Activated CD8-positive, alpha-beta memory T cell treated with anti-CD3 and anti-CD28 coated beads, Interleukin-2, amount 50 U/mL, for 4 hours (primary cell): ENCODE data around the gene MTOR.
A peak's percentile ranks its signal among the peaks of the same experiment; 100 is the strongest.
"Not testable (repeated sequence)": the region's sequence is repeated elsewhere in the genome, so short reads cannot be mapped to it uniquely, and the experiment has no call there.

Source experiments
- DNase-seq: peaks from one replicate; pipeline ENCODE4 v3.0.0-alpha.2; 2020

The MTOR gene

DNA sequence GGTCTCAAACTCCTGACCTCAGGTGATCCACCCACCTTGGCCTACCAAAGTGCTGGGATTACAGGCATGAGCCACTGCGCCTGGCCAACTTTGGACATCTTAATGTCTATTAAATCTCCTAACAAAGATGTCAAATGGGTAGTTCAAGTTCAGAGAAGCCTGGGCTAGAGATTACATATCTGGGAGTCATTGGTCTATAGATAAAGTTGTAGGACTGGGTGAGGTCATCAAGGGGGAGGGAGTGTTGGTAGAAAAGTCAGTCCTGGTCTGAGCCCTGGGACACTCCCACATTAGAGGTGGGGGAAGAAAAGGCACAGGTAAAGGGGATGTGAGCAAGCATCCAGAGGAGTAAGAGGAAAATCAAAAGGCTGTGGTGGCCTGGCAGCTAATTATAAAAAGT lies 17.3 kb upstream of the MTOR start:
- no peak for DNase-seq

GRCh38 chr1:11279152-11279551 lies 16.8 kb upstream of the MTOR start:
- no peak for DNase-seq

DNA sequence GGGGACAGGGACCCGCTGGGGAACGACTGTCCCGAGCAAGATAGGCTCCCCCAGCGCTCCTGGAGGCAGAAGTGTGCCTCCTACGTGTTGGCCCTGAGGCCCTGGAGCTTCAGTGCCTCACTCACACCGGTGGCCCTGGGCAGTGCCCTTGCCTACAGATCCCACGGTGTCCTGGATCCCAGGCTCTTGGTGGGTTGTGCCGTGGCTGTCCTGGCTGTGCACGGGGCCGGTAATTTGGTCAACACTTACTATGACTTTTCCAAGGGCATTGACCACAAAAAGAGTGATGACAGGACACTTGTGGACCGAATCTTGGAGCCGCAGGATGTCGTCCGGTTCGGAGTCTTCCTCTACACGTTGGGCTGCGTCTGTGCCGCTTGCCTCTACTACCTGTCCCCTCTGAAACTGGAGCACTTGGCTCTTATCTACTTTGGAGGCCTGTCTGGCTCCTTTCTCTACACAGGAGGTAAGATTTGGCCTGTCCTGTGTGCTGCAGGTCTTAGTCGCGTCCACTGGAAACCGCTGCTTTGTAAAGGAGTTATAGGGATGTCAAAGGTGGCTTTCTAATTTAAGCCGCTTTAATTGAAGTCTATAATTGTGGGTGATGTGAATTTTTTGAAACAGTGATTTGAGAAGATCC lies 11.4 kb upstream of the MTOR start:
- DNase-seq = no peak

- peak; percentile 84 for DNase-seq
These were observed 10.7 kb upstream of the MTOR start, which contains the start of gene UBIAD1 for GRCh38 chr1:11272832-11273594. Gene UBIAD1 (plus strand): TSS chr1:11273198. CDS start chr1:11273532, 334 bp downstream.

- no peak for DNase-seq
These were observed 10.1 kb upstream of the MTOR start for GRCh38 chr1:11272544-11272831.

DNA sequence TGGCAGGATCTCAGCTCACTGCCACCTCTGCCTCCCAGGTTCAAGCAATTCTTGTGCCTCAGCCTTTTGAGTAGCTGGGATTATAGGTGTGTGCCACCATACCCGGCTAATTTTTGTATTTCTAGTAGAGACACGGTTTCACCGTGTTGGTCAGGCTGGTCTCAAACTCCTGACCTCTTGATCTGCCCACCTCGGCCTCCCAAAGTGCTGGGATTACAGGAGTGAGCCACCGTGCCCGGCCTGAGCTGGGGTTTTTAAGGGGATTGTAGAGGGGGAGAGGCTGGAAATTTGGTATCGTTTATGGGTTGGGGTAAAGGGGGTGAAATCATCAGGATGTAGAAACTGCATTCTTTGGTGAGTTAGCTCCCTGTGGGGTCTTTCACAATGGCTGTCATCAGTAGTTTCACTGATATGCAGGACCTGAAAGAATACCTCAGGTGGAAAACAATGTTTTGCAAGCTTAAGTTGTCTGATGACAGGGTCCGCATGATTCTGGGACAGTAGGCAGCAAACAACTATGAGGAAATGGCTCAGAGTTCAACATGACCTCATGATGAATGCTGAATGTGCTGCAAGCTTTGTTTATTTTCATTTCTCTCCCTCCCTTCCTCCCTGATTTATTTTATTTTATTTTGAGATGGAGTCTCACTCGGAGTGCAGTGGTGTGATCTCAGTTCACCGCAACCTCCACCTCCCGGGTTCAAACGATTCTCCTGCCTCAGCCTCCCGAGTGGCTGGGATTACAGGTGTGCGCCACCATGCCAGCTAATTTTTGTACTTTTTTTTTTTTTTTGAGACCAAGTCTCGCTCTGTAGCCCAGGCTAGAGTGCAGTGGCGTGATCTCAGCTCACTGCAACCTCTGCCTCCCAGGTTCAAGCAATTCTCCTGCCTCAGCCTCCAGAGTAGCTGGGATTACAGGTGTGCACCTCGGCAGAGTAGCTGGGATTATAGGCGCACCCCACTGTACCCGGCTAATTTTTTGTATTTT lies 5.3 kb upstream of the MTOR start:
- not testable (repeated sequence) for DNase-seq

DNA sequence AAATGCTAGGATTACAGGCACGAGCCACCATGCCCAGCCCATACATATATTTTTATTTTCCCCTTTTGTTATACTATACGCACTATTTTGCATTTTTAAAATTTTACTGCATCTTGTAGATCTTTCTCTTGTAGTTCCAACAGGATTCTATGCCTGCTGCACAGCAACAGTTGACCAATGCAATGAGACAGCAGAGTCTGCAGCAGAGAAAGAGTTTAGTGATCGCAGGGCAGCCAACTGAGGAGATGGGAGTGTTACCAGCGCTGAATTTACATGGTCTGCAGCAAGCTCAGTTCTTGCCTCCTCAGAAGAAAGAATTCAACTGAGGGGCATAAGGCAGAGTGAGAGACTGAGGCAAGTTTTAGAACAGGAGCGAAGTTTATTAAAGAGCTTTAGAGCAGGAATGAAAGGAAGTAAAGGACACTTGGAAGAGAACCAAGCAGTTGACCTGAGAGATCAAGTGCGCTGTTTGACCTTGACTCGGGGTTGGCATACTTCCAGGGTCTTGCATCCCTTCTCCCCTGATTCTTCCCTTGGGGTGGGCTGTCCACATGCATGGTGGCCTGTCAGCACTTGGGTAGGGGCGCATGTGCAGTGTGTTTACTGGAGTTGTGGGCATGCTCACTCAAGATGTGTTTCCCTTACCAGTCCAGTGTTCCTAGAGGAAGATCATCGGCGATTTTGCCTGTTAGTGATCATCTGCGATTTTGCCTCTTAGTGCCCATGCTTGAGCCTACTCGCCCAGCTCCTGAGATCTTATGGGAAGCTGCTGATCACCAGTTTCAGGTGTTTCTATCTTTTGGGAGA lies 4.1 kb upstream of the MTOR start:
- DNase-seq = no peak

GRCh38 chr1:11256299-11256698 lies 6.1 kb downstream of the MTOR start:
- DNase-seq = no peak

DNA sequence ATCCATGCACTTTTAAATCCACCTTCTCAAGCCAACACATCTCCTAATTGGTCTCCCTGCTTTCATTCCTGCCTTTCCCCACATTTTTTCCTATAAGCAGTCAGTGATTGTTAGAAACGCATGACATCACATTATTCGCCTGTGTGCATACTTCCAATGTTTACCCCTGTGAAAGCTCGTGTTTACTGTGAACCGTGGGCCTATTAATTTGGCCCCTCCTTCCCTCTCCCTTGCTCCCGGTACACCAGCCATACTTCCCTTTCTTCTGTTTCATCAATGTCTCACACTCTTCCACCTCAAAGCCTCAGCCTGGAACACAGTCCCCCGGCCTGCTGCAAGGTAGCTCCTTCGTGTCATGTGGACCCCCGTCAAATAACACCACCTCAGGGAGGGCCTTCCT lies 9.1 kb downstream of the MTOR start:
- DNase-seq = no peak

- no peak for DNase-seq
These were observed 9.8 kb downstream of the MTOR start for GRCh38 chr1:11252538-11252937.

DNA sequence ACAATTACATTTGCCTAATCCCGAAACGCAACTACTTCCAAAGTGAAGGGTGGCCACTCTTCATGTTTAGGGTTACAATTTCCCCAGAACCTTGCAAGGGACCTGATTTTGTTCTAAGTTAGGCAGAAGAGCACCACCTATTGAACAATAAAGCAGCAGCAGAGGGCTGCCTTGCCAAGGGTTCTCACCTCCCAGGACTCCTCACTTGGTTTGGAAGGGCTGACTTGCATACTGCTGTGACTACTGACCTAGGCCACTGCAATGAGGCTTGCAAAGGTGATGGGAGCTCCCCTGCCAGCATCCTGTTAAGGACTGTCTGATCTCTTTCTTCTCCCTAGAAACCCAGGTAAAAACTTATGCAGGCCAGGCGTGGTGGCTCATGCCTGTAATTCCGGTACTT lies 14.2 kb downstream of the MTOR start:
- no peak for DNase-seq

DNA sequence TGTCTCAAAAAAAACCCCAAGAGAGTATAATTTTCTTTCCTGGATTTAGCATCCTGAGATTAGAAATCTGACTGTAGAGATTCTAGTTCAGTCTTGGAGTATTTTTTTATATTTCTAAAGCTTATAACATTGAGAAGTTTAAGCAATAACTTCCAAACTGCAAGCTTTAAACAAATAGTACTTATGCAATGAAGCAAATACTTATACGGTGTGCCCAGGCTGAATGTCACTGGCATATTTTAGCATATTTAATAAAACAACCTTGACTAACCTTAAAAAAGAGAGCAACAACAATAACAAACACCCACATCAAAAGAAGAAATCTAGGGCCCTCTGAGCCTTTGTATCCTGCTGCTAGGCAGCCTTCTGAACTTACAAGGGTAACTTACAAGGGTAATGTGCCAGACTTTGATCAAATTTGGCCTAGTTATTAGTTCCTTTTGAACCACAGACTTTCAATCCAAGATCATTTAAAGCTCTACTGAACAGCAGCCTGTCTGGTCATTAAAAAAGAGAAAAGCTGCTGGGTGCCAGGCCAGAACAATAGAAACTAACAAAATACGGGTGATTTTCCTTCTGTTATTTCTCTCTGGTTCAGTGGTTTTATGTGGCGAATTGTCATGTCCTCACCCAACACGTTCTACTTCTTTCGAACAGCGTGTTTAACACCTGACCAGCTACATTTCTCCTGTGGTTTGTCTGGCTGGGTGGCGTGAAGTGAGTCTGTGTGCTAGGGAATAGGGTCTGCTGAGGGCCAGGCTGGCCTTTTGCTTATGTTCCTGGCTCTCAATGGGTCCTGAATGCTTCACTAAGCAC lies 16.2 kb downstream of the MTOR start:
- no peak for DNase-seq

- DNase-seq = no peak
These were observed 17.1 kb downstream of the MTOR start for GRCh38 chr1:11245248-11245647.

DNA sequence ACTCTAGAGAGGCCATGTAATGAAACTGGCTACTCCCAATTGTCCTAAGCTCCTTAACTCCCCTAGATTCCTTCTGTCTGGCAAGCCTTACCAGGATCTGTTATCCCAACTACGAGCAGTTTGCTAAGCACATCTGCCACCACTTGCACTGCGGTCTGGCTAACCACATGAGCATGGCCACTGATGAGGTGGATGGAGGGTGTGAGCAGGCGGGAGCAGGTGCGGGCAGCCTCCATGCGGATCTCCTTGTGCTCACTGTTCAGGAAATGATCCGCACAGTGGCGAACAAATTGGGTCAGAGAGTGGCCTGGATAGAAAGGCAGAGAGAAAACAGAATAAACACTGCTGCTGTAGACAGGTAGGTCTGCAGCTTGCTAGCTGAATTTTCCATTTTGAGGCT lies 24.0 kb downstream of the MTOR start:
- no peak for DNase-seq

- no peak for DNase-seq
These were observed 25.0 kb downstream of the MTOR start for GRCh38 chr1:11237356-11237755.

- DNase-seq = no peak
These were observed 29.1 kb downstream of the MTOR start for GRCh38 chr1:11233208-11233607.

GRCh38 chr1:11229203-11229602 lies 33.1 kb downstream of the MTOR start:
- no peak for DNase-seq

- no peak for DNase-seq
These were observed 35.0 kb downstream of the MTOR start for GRCh38 chr1:11227106-11228077.

DNA sequence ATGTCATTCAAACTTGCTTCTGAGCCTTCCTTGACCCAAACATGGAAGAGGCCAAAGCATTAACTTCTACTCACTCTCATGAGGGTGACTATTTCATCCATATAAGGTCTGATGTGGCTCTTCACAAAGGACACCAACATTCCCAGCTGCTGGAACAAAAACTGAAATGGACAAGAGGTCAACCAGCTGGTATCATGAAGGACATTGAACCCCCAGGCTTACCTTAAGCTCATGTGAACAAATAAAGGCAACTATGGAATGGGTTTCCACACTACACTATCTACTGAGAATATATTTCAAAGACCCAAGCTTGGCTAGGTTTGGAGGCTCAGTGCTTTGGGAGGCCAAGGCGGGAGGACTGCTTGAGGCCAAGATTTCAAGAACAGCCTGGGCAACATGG lies 46.3 kb downstream of the MTOR start:
- no peak for DNase-seq

- DNase-seq = no peak
These were observed 46.9 kb downstream of the MTOR start for GRCh38 chr1:11215381-11216005.
